ENCODE data around the gene CCDC171. TPM values are rescaled to one million over a fixed set of nuclear protein-coding genes. Genes with fewer than 3 reads are reported as not detected.

CCDC171 gene
- total RNA-seq, 1 donor from 2014 or later = 2.9 TPM

- DNase-seq (no peak), ATAC-seq (no peak)
- H3K9me3 ChIP-seq = no peaks in the 10 kb centered on the region
- H3K36me3 ChIP-seq = no peaks in the 10 kb centered on the region
- no peak overlapping the region for H3K27ac ChIP-seq
- no peaks in the 10 kb centered on the region for H3K4me1 ChIP-seq
- no peak for TF ChIP-seq CTCF (IDR thresholded peaks at IDR 0.05)
- intact Hi-C loops (cut with DNase I) = no loop called here
- no peaks in the 10 kb centered on the region for H3K27me3 ChIP-seq (ENCODE audit: low read depth)
- no peak overlapping the region for H3K4me3 ChIP-seq
Measured at GRCh38 chr9:15834541-15834940, 281.7 kb downstream of the CCDC171 start.

GRCh38 chr9:15837079-15837679 lies 284.3 kb downstream of the CCDC171 start:
- ATAC-seq (peak; percentile 69 to 73), DNase-seq (no peak)
- Histone ChIP-seq H3K27me3 (ENCODE audit: low read depth) (no peaks in the 10 kb centered on the region), H3K4me1 (no peaks in the 10 kb centered on the region), H3K36me3 (no peaks in the 10 kb centered on the region), H3K4me3 (no peak overlapping the region), H3K9me3 (no peaks in the 10 kb centered on the region), H3K27ac (no peak overlapping the region)
- peak; percentile 65 for TF ChIP-seq CTCF (IDR thresholded peaks at IDR 0.05)
- intact Hi-C loops (cut with DNase I) = no loop called here

- Histone ChIP-seq H3K4me3 (no peak overlapping the region), H3K27ac (no peak overlapping the region), H3K9me3 (no peaks in the 10 kb centered on the region), H3K36me3 (no peaks in the 10 kb centered on the region), H3K4me1 (no peaks in the 10 kb centered on the region), H3K27me3 (ENCODE audit: low read depth) (no peaks in the 10 kb centered on the region)
- DNase-seq (no peak), ATAC-seq (no peak)
- intact Hi-C loops (cut with DNase I) = no loop called here
- TF ChIP-seq CTCF (IDR thresholded peaks at IDR 0.05) = no peak
Measured at GRCh38 chr9:15842051-15842450, 289.2 kb downstream of the CCDC171 start.

- intact Hi-C loops (cut with DNase I) = no loop called here
- no peaks in the 10 kb centered on the region for H3K27me3 ChIP-seq (ENCODE audit: low read depth)
- ATAC-seq (no peak), DNase-seq (no peak)
- H3K9me3 ChIP-seq = no peaks in the 10 kb centered on the region
- no peaks in the 10 kb centered on the region for H3K4me1 ChIP-seq
- no peak overlapping the region for H3K4me3 ChIP-seq
- no peak for TF ChIP-seq CTCF (IDR thresholded peaks at IDR 0.05)
- H3K36me3 ChIP-seq = no peaks in the 10 kb centered on the region
- H3K27ac ChIP-seq = no peak overlapping the region
Measured at GRCh38 chr9:15843316-15843715, 290.5 kb downstream of the CCDC171 start.

- H3K4me1 ChIP-seq = no peaks in the 10 kb centered on the region
Measured at GRCh38 chr9:15843931-15844330, 291.1 kb downstream of the CCDC171 start.

More at GRCh38 chr9:15843931-15844330, 291.1 kb downstream of the CCDC171 start:
- Histone ChIP-seq H3K27ac (no peak overlapping the region), H3K27me3 (ENCODE audit: low read depth) (no peaks in the 10 kb centered on the region), H3K36me3 (no peaks in the 10 kb centered on the region), H3K4me3 (no peak overlapping the region), H3K9me3 (no peaks in the 10 kb centered on the region)
- no peak for TF ChIP-seq CTCF (IDR thresholded peaks at IDR 0.05)
- DNase-seq (no peak), ATAC-seq (no peak)
- intact Hi-C loops (cut with DNase I) = no loop called here
